Measurements from ENCODE around the gene ZNF322. TPM values are rescaled to one million over a fixed set of nuclear protein-coding genes. Genes with fewer than 3 reads are reported as not detected.

Gene ZNF322
- total RNA-seq, 2 experiments from 2014 or later: 10.3 to 12.3 TPM

GRCh38 chr6:26604797-26605196 is 54.7 kb downstream of the ZNF322 start:
- Mint-ChIP-seq H3K36me3 (ENCODE audit: low read depth) (peaks cover 5% of the 10 kb centered on the region), H3K4me3 (no peak overlapping the region), H3K27me3 (peaks cover 3% of the 10 kb centered on the region), H3K4me1 (peaks cover 13% of the 10 kb centered on the region), H3K27ac (no peak overlapping the region), H3K9me3 (no peaks in the 10 kb centered on the region)
- DNase-seq: no peak
- CTCF ChIA-PET: interaction anchor here (1.4 kb wide), 1 partner anchor 9 kb away, joined by 3 read pairs; no protein-coding TSS in a partner anchor
- POLR2A ChIA-PET: no interaction called here

- peaks cover 12% of the 10 kb centered on the region for H3K36me3 Mint-ChIP-seq (ENCODE audit: low read depth)
- H3K4me1 Mint-ChIP-seq: peaks cover 19% of the 10 kb centered on the region
- H3K4me3 Mint-ChIP-seq: no peak overlapping the region
- no peak overlapping the region for H3K27ac Mint-ChIP-seq
- H3K27me3 Mint-ChIP-seq: no peaks in the 10 kb centered on the region
- CTCF ChIA-PET: no interaction called here
- H3K9me3 Mint-ChIP-seq: no peaks in the 10 kb centered on the region
- DNase-seq: no peak
- POLR2A ChIA-PET: no interaction called here
These were observed 55.5 kb downstream of the ZNF322 start for GRCh38 chr6:26604026-26604425.

- Mint-ChIP-seq H3K4me3 (no peak overlapping the region), H3K4me1 (peaks cover 25% of the 10 kb centered on the region), H3K27me3 (no peaks in the 10 kb centered on the region), H3K36me3 (ENCODE audit: low read depth) (peaks cover 25% of the 10 kb centered on the region), H3K9me3 (no peaks in the 10 kb centered on the region), H3K27ac (no peak overlapping the region)
- ChIA-PET POLR2A (no interaction called here), CTCF (no interaction called here)
- DNase-seq: no peak
These were observed 57.3 kb downstream of the ZNF322 start for GRCh38 chr6:26602262-26602661.

- H3K27ac Mint-ChIP-seq: no peak overlapping the region
- no peaks in the 10 kb centered on the region for H3K9me3 Mint-ChIP-seq
- peaks cover 24% of the 10 kb centered on the region for H3K4me1 Mint-ChIP-seq
- no peak overlapping the region for H3K4me3 Mint-ChIP-seq
- ChIA-PET POLR2A (interaction anchor here (0.9 to 1.2 kb wide), 2 partner anchors 29 to 63 kb away, joined by 3 to 4 read pairs; no protein-coding TSS in a partner anchor), CTCF (interaction anchor here (0.8 kb wide), 1 partner anchor 28 kb away, joined by 3 read pairs; no protein-coding TSS in a partner anchor)
- no peaks in the 10 kb centered on the region for H3K27me3 Mint-ChIP-seq
- peaks cover 25% of the 10 kb centered on the region for H3K36me3 Mint-ChIP-seq (ENCODE audit: low read depth)
- no peak for DNase-seq
These were observed 58.8 kb downstream of the ZNF322 start for GRCh38 chr6:26600759-26601158.

GRCh38 chr6:26599591-26599990 is 60.0 kb downstream of the ZNF322 start:
- DNase-seq: no peak
- POLR2A ChIA-PET: no interaction called here
- H3K36me3 Mint-ChIP-seq (ENCODE audit: low read depth): peaks cover 25% of the 10 kb centered on the region
- H3K4me3 Mint-ChIP-seq: no peak overlapping the region
- no peaks in the 10 kb centered on the region for H3K9me3 Mint-ChIP-seq
- H3K27ac Mint-ChIP-seq: no peak overlapping the region
- H3K27me3 Mint-ChIP-seq: peaks cover 4% of the 10 kb centered on the region
- CTCF ChIA-PET: interaction anchor here (0.6 kb wide), 1 partner anchor 32 kb away, joined by 3 read pairs; no protein-coding TSS in a partner anchor
- peaks cover 28% of the 10 kb centered on the region for H3K4me1 Mint-ChIP-seq

- peaks cover 32% of the 10 kb centered on the region for H3K4me1 Mint-ChIP-seq
- no peak overlapping the region for H3K27ac Mint-ChIP-seq
- H3K36me3 Mint-ChIP-seq (ENCODE audit: low read depth): peaks cover 25% of the 10 kb centered on the region
- no peak for DNase-seq
- H3K9me3 Mint-ChIP-seq: no peaks in the 10 kb centered on the region
- POLR2A ChIA-PET: no interaction called here
- peaks cover 8% of the 10 kb centered on the region for H3K27me3 Mint-ChIP-seq
- CTCF ChIA-PET: no interaction called here
- H3K4me3 Mint-ChIP-seq: peak overlapping the region; percentile 22
These were observed 60.4 kb downstream of the ZNF322 start for GRCh38 chr6:26599134-26599533.

GRCh38 chr6:26598267-26598666 is 61.3 kb downstream of the ZNF322 start:
- no peak for DNase-seq
- H3K27ac Mint-ChIP-seq: peak overlapping the region; percentile 67
- CTCF ChIA-PET: no interaction called here
- H3K27me3 Mint-ChIP-seq: peaks cover 17% of the 10 kb centered on the region
- no peaks in the 10 kb centered on the region for H3K9me3 Mint-ChIP-seq
- POLR2A ChIA-PET: interaction anchor here (1.0 kb wide), 1 partner anchor 327 kb away, joined by 3 read pairs; a partner anchor contains a TSS
- H3K4me3 Mint-ChIP-seq: no peak overlapping the region
- H3K36me3 Mint-ChIP-seq (ENCODE audit: low read depth): peaks cover 25% of the 10 kb centered on the region
- H3K4me1 Mint-ChIP-seq: peaks cover 36% of the 10 kb centered on the region

- Mint-ChIP-seq H3K4me3 (no peak overlapping the region), H3K27ac (peak overlapping the region; percentile 67), H3K4me1 (peaks cover 37% of the 10 kb centered on the region), H3K36me3 (ENCODE audit: low read depth) (peaks cover 25% of the 10 kb centered on the region), H3K9me3 (no peaks in the 10 kb centered on the region), H3K27me3 (peaks cover 20% of the 10 kb centered on the region)
- POLR2A ChIA-PET: interaction anchor here (1.0 kb wide), 1 partner anchor 326 kb away, joined by 3 read pairs; a partner anchor contains a TSS
- CTCF ChIA-PET: no interaction called here
- DNase-seq: no peak
These were observed 61.7 kb downstream of the ZNF322 start for GRCh38 chr6:26597821-26598220.

GRCh38 chr6:26597389-26597766 is 62.2 kb downstream of the ZNF322 start:
- Mint-ChIP-seq H3K9me3 (no peaks in the 10 kb centered on the region), H3K4me3 (no peak overlapping the region), H3K27me3 (peaks cover 24% of the 10 kb centered on the region), H3K27ac (no peak overlapping the region), H3K36me3 (ENCODE audit: low read depth) (peaks cover 25% of the 10 kb centered on the region), H3K4me1 (peaks cover 37% of the 10 kb centered on the region)
- CTCF ChIA-PET: interaction anchor here (0.6 kb wide), 1 partner anchor 1200 kb away, joined by 3 read pairs; no protein-coding TSS in a partner anchor
- no peak for DNase-seq
- POLR2A ChIA-PET: interaction anchor here (1.0 kb wide), 1 partner anchor 326 kb away, joined by 3 read pairs; a partner anchor contains a TSS

- Mint-ChIP-seq H3K27me3 (peaks cover 30% of the 10 kb centered on the region), H3K4me3 (no peak within 1 kb of the TSS), H3K4me1 (peaks cover 37% of the 10 kb centered on the region), H3K36me3 (ENCODE audit: low read depth) (peaks cover 25% of the 10 kb centered on the region), H3K27ac (no peak within 1 kb of the TSS), H3K9me3 (no peaks in the 10 kb centered on the region)
- POLR2A ChIA-PET: interaction anchor here (1.2 to 2.0 kb wide), 6 partner anchors 24 to 550 kb away, joined by 3 to 10 read pairs (median 4); a partner anchor contains a TSS
- DNase-seq: peak; percentile 98
- CTCF ChIA-PET: interaction anchor here (0.6 to 2.5 kb wide), 8 partner anchors 20 to 1200 kb away, joined by 3 to 43 read pairs (median 15); no protein-coding TSS in a partner anchor
These were observed 62.8 kb downstream of the ZNF322 start, which contains the start of gene ABT1 for GRCh38 chr6:26596579-26597388. Gene ABT1, plus strand, starts transcription at chr6:26596953. Its CDS starts 30 bp downstream, at chr6:26596983.

- no peak overlapping the region for H3K4me3 Mint-ChIP-seq
- H3K9me3 Mint-ChIP-seq: no peaks in the 10 kb centered on the region
- H3K27me3 Mint-ChIP-seq: peaks cover 38% of the 10 kb centered on the region
- ChIA-PET CTCF (interaction anchor here (0.6 to 2.5 kb wide), 41 partner anchors 8 to 1213 kb away, joined by 3 to 43 read pairs (median 4); partner anchors contain the start of genes HMGN4 and ZNF184), POLR2A (interaction anchor here (0.7 to 2.0 kb wide), 15 partner anchors 16 to 551 kb away, joined by 3 to 10 read pairs (median 4); a partner anchor contains a TSS)
- H3K36me3 Mint-ChIP-seq (ENCODE audit: low read depth): peaks cover 25% of the 10 kb centered on the region
- peaks cover 37% of the 10 kb centered on the region for H3K4me1 Mint-ChIP-seq
- DNase-seq: peak; percentile 88
- H3K27ac Mint-ChIP-seq: no peak overlapping the region
These were observed 63.8 kb downstream of the ZNF322 start for GRCh38 chr6:26595669-26596269.

GRCh38 chr6:26594730-26595632 is 64.6 kb downstream of the ZNF322 start:
- Mint-ChIP-seq H3K4me1 (peaks cover 35% of the 10 kb centered on the region), H3K4me3 (no peak overlapping the region), H3K9me3 (no peaks in the 10 kb centered on the region), H3K27me3 (peaks cover 41% of the 10 kb centered on the region), H3K27ac (no peak overlapping the region), H3K36me3 (ENCODE audit: low read depth) (peaks cover 22% of the 10 kb centered on the region)
- CTCF ChIA-PET: interaction anchor here (0.6 to 2.5 kb wide), 39 partner anchors 7 to 1214 kb away, joined by 3 to 43 read pairs (median 4); partner anchors contain the start of genes HMGN4 and ZNF184
- POLR2A ChIA-PET: interaction anchor here (0.7 to 2.0 kb wide), 16 partner anchors 15 to 552 kb away, joined by 3 to 10 read pairs (median 4); a partner anchor contains a TSS
- peak; percentile 35 for DNase-seq

Data from activated CD4-positive, alpha-beta memory T cell treated with anti-CD3 and anti-CD28 coated beads, Interleukin-2, amount 10 ng/mL, durations not matched to agents 7 days and 5 days (primary cell).